HepG2 (cell line): ENCODE data around the gene FAM131C. TPM values are rescaled to one million over a fixed set of nuclear protein-coding genes. Genes with fewer than 3 reads are reported as not detected.

Source experiments
- DR1 ChIP-seq: sonication (generic); formaldehyde crosslinking; IDR thresholded peaks from 2 replicates; pipeline ENCODE4 v1.8.0; 2021; ENCODE audit warnings: mild to moderate bottlenecking, missing genetic modification reagents, inconsistent platforms
- FOXA1 ChIP-seq, 2 experiments: fragments of 450-650 bp in 1 of 2; sonication (generic) in 1 of 2; formaldehyde crosslinking in 1 of 2; IDR thresholded peaks; 2 replicates each; pipeline versions ENCODE4 v1.4.0 to v1.6.1; 2016 to 2020; ENCODE audit warnings: missing genetic modification reagents in 1 of 2
- IKZF4 ChIP-seq: sonication (generic); formaldehyde crosslinking; IDR thresholded peaks from 2 replicates; pipeline ENCODE4 v1.5.1; 2020; ENCODE audit warnings: borderline replicate concordance, mild to moderate bottlenecking, low read depth, missing genetic modification reagents; ENCODE audit errors: not compliant biosample characterization
- KLF15 ChIP-seq: sonication (generic); formaldehyde crosslinking; IDR thresholded peaks from 2 replicates; pipeline ENCODE4 v1.8.1; 2023; ENCODE audit warnings: borderline replicate concordance, mild to moderate bottlenecking, inconsistent platforms, missing genetic modification reagents, mixed read lengths
- MED8 ChIP-seq: sonication (generic); formaldehyde crosslinking; IDR thresholded peaks from 2 replicates; pipeline ENCODE4 v1.8.1; 2023; ENCODE audit warnings: mild to moderate bottlenecking, missing genetic modification reagents; ENCODE audit not compliant: insufficient replicate concordance
- NFATC3 ChIP-seq: sonication (generic); formaldehyde crosslinking; IDR thresholded peaks from 2 replicates; pipeline ENCODE4 v1.5.1; 2020; ENCODE audit warnings: mild to moderate bottlenecking, missing genetic modification reagents
- NFKB2 ChIP-seq: sonication (generic); formaldehyde crosslinking; IDR thresholded peaks from 2 replicates; pipeline ENCODE4 v1.4.0; 2020; ENCODE audit warnings: missing genetic modification reagents, borderline replicate concordance
- POLR2AphosphoS5 ChIP-seq: IDR thresholded peaks from 2 replicates; pipeline ENCODE4 v1.6.1; 2012; ENCODE audit warnings: low read depth, low read length
- RXRA ChIP-seq: sonication (generic); formaldehyde crosslinking; IDR thresholded peaks from 2 replicates; pipeline ENCODE4 v1.5.1; 2020; ENCODE audit warnings: missing genetic modification reagents
- SRF ChIP-seq: IDR thresholded peaks from 2 replicates; pipeline ENCODE4 v1.6.1; 2011; ENCODE audit warnings: mild to moderate bottlenecking, low read depth, low read length, moderate library complexity
- SRSF1 ChIP-seq: fragments of 200-400 bp; formaldehyde crosslinking; optimal IDR thresholded peaks from 2 replicates; pipeline ENCODE3; 2017; ENCODE audit warnings: mild to moderate bottlenecking, low read depth, low read length, moderate library complexity
- polyA plus RNA-seq, 8 experiments: library from polyadenylated mRNA; depleted of rRNA in 3 of 8; stranded (reverse) in 7 of 8; unstranded in 1 of 8; fragments of >200 nt; fragmentation: Illumina TruSeq in 4 of 8; extraction: Trizol in 4 of 8; gene quantifications; 2 replicates each; pipeline versions ENCODE4 v1.2.1 to v1.2.3, GENCODE V29; 2011 to 2016; ENCODE audit warnings: low read depth in 4 of 8, missing spikeins in 1 of 8, mixed read lengths in 1 of 8; ENCODE audit not compliant: insufficient read depth in 1 of 8
- total RNA-seq, 5 experiments: library from RNA; depleted of rRNA; stranded (reverse); fragments of >200 nt; fragmentation: Illumina TruSeq; extraction: Trizol; gene quantifications; 2 replicates each; pipeline ENCODE4 v1.2.3, GENCODE V29; 2016; ENCODE audit warnings: low read depth in 1 of 5
- TF ChIP-seq, protein P1 (sequence below): sonication (generic); formaldehyde crosslinking; IDR thresholded peaks from 2 replicates; pipeline ENCODE4 v1.4.0; 2020; ENCODE audit warnings: missing genetic modification reagents
- TF ChIP-seq, protein P2 (sequence below): IDR thresholded peaks from 2 replicates; pipeline ENCODE4 v1.6.1; 2016; ENCODE audit warnings: missing genetic modification reagents, missing compliant biosample characterization
- TF ChIP-seq, protein P3 (sequence below): sonication (generic); formaldehyde crosslinking; IDR thresholded peaks from 2 replicates; pipeline ENCODE4 v1.5.1; 2020; ENCODE audit warnings: mild to moderate bottlenecking, moderate library complexity, missing genetic modification reagents
- TF ChIP-seq, protein P4 (sequence below): sonication (generic); formaldehyde crosslinking; IDR thresholded peaks from 2 replicates; pipeline ENCODE4 v1.8.1; 2022; ENCODE audit warnings: low read depth, mild to moderate bottlenecking, missing genetic modification reagents
- TF ChIP-seq, protein P5 (sequence below): IDR thresholded peaks from 2 replicates; pipeline ENCODE4 v1.6.1; 2018; ENCODE audit warnings: missing genetic modification reagents, mild to moderate bottlenecking, missing compliant biosample characterization

Gene FAM131C
- total and polyA plus RNA-seq, 2 of the 13 experiments (the other 11 are each of a cell fraction or from before 2014, with no cell fraction given): 0.07 TPM; not detected in 1

DNA sequence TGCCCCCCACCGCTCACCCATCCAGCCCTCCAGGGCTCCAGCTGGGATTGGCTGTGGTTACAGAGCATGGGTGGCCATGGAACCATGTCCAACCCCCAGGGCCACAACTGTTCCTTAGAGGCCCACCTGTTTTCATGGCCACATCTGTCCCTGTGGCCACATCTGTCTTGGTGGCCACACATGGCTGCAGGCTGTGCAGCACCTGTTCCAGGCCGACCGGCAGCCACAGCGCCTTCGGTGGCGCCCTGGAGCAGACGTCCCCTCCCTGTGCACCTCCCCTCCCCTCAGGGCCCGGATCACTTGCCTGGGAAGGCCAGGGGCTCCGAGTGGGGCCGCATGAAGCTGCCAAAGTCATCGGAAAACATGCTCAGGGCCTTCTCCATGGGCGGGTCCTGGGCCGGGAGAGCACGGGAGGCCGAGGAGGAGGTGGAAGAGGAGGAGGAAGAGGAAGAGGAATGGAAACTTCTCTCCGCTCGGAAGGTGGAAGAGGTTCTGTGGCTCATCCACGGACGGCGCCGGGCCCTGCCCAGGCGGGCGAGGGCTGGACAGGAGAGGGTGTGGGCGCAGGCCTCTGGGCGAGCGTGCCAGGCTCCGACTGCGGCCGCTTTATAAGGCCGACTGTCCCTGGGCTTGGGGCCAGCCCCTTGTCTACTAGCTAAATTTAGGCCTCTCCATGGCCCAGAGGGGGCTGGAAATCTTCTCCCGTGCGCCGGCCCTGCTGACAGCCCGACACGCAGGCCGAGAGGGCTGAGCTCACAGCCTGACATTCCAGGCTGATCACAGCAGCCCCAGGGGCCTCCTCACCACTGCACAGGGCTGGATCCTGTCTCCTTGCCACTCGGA, 55.8 kb downstream of the FAM131C start, which contains the start of gene HSPB7 (continued):
- TF ChIP-seq, protein P1, sequence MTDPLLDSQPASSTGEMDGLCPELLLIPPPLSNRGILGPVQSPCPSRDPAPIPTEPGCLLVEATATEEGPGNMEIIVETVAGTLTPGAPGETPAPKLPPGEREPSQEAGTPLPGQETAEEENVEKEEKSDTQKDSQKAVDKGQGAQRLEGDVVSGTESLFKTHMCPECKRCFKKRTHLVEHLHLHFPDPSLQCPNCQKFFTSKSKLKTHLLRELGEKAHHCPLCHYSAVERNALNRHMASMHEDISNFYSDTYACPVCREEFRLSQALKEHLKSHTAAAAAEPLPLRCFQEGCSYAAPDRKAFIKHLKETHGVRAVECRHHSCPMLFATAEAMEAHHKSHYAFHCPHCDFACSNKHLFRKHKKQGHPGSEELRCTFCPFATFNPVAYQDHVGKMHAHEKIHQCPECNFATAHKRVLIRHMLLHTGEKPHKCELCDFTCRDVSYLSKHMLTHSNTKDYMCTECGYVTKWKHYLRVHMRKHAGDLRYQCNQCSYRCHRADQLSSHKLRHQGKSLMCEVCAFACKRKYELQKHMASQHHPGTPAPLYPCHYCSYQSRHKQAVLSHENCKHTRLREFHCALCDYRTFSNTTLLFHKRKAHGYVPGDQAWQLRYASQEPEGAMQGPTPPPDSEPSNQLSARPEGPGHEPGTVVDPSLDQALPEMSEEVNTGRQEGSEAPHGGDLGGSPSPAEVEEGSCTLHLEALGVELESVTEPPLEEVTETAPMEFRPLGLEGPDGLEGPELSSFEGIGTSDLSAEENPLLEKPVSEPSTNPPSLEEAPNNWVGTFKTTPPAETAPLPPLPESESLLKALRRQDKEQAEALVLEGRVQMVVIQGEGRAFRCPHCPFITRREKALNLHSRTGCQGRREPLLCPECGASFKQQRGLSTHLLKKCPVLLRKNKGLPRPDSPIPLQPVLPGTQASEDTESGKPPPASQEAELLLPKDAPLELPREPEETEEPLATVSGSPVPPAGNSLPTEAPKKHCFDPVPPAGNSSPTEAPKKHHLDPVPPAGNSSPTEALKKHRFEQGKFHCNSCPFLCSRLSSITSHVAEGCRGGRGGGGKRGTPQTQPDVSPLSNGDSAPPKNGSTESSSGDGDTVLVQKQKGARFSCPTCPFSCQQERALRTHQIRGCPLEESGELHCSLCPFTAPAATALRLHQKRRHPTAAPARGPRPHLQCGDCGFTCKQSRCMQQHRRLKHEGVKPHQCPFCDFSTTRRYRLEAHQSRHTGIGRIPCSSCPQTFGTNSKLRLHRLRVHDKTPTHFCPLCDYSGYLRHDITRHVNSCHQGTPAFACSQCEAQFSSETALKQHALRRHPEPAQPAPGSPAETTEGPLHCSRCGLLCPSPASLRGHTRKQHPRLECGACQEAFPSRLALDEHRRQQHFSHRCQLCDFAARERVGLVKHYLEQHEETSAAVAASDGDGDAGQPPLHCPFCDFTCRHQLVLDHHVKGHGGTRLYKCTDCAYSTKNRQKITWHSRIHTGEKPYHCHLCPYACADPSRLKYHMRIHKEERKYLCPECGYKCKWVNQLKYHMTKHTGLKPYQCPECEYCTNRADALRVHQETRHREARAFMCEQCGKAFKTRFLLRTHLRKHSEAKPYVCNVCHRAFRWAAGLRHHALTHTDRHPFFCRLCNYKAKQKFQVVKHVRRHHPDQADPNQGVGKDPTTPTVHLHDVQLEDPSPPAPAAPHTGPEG (CRISPR knock-in tag): 0 out of 2 replicates have a peak, but pooled peaks have one; percentile 39
- TF ChIP-seq, protein P2, sequence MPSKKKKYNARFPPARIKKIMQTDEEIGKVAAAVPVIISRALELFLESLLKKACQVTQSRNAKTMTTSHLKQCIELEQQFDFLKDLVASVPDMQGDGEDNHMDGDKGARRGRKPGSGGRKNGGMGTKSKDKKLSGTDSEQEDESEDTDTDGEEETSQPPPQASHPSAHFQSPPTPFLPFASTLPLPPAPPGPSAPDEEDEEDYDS (CRISPR knock-in tag): no peak
- TF ChIP-seq, protein P3, sequence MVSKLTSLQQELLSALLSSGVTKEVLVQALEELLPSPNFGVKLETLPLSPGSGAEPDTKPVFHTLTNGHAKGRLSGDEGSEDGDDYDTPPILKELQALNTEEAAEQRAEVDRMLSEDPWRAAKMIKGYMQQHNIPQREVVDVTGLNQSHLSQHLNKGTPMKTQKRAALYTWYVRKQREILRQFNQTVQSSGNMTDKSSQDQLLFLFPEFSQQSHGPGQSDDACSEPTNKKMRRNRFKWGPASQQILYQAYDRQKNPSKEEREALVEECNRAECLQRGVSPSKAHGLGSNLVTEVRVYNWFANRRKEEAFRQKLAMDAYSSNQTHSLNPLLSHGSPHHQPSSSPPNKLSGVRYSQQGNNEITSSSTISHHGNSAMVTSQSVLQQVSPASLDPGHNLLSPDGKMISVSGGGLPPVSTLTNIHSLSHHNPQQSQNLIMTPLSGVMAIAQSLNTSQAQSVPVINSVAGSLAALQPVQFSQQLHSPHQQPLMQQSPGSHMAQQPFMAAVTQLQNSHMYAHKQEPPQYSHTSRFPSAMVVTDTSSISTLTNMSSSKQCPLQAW: 0 out of 2 replicates have a peak, but pooled peaks have one; percentile 31
- TF ChIP-seq, protein P4, sequence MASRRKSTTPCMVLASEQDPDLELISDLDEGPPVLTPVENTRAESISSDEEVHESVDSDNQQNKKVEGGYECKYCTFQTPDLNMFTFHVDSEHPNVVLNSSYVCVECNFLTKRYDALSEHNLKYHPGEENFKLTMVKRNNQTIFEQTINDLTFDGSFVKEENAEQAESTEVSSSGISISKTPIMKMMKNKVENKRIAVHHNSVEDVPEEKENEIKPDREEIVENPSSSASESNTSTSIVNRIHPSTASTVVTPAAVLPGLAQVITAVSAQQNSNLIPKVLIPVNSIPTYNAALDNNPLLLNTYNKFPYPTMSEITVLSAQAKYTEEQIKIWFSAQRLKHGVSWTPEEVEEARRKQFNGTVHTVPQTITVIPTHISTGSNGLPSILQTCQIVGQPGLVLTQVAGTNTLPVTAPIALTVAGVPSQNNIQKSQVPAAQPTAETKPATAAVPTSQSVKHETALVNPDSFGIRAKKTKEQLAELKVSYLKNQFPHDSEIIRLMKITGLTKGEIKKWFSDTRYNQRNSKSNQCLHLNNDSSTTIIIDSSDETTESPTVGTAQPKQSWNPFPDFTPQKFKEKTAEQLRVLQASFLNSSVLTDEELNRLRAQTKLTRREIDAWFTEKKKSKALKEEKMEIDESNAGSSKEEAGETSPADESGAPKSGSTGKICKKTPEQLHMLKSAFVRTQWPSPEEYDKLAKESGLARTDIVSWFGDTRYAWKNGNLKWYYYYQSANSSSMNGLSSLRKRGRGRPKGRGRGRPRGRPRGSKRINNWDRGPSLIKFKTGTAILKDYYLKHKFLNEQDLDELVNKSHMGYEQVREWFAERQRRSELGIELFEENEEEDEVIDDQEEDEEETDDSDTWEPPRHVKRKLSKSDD (CRISPR knock-in tag): no peak
- no peak for TF ChIP-seq RXRA (CRISPR knock-in tag)
- no peak for TF ChIP-seq MED8 (CRISPR knock-in tag)
- TF ChIP-seq, protein P5, sequence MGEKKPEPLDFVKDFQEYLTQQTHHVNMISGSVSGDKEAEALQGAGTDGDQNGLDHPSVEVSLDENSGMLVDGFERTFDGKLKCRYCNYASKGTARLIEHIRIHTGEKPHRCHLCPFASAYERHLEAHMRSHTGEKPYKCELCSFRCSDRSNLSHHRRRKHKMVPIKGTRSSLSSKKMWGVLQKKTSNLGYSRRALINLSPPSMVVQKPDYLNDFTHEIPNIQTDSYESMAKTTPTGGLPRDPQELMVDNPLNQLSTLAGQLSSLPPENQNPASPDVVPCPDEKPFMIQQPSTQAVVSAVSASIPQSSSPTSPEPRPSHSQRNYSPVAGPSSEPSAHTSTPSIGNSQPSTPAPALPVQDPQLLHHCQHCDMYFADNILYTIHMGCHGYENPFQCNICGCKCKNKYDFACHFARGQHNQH: peak; percentile 21; the same call in 1 of the 2 replicates
- no peak for TF ChIP-seq IKZF4 (CRISPR knock-in tag)
- no peak for TF ChIP-seq KLF15 (CRISPR knock-in tag)
- no peak for TF ChIP-seq NFKB2 (CRISPR knock-in tag)
- peak; percentile 28 for TF ChIP-seq SRSF1
- no peak for TF ChIP-seq NFATC3 (CRISPR knock-in tag)
- TF ChIP-seq SRF: no peak
- no peak for TF ChIP-seq FOXA1 (IDR thresholded peaks at IDR 0.05)
- TF ChIP-seq FOXA1 (CRISPR knock-in tag; IDR thresholded peaks at IDR 0.05): no peak
- no peak for TF ChIP-seq DR1 (CRISPR knock-in tag)
- TF ChIP-seq POLR2AphosphoS5: no peak
